ENCODE results near the gene SLC25A12.
"Not testable (repeated sequence)": the region's sequence is repeated elsewhere in the genome, so short reads cannot be mapped to it uniquely, and the experiment has no call there.

SLC25A12 gene

DNA sequence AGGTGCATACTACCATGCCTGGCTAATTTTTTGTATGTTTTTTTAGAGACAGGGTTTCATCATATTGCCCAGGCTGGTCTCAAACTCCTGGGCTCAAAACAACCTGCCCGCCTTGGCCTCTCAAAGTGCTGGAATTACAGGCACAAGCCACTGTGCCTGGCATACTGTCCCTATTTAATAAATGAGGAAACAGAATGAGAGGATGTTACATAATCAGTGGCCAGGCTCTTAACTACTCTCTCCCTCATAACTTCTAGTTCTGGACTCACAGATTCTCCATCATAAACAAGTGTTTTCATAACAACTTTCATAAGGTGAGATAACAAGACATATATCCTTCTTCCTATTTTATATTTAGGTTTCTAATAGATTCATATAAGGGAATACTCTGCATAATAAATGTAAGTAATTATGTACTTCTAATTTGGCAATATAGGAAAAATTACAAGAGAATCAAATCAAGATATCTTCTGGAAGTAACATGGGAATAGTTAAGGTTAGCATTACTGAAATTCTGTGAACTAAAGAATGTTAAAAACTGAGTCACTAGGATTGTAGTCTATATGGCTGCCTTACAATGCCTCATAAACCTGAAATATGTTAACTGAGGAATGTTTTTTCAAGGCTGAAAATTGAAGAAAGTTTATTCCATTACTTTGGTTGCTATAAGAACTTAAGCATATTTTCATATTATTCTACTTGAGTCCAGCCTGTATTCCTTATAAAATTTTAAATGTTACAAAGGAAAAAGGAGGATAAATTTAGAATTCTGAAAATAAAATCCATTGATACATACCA, 71.3 kb downstream of the SLC25A12 start:
- DNase-seq, result no peak

DNA sequence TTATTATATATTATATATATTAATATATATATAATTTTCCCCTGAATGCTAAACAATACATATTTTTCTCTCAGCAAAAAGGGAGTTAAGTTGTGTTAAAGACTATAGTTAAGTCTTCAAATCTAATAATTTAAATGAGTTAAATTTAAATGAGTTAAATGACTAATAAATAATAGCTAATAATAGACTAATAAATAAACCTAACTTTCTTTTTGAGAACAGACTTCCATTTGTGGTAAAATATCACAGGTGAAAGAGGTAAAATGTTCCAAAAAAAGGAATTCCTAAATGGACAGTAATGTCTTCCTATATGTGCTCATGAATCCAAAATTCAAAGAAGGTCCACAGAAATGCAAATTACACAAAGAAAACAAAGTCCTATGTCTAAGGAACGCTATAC, 74.6 kb downstream of the SLC25A12 start:
- no peak for DNase-seq

DNA sequence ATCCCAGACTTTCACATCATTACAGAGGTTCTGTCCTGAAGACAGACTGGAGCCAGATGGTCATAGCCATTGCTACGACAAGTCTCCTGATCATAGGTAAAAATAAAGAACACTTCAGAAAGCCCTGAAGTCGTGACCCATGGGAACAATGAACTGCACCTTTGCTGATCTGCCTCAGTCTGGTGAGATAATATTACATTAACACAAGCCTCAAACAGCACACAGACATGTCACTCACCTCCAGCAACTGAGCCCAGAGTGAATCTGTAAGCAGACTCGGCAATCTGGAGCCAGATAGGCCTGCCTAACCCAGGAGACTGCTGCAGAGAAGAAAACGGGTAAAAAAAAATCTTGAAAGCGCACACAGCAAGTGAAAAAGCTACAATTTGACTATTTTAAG, 79.2 kb downstream of the SLC25A12 start:
- DNase-seq, result no peak

DNA sequence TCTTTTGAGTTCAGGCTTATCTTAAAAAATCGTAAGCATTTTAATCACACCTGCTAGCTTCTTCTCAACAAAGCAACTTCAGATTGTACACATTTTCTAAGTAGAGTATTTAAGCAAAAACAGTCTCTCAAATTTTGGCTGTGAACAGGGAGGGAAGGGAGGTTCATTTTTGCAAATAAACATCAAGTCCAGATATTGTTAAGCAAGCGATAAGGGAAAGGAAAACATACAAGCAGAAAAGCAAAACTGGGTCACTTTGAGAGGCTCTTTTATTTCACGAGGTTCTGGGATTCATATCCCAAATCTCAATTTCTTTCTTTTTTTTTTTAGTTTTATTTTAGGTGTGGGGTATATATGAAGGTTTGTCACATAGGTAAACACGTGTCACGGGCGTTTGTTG, 79.9 kb downstream of the SLC25A12 start:
- DNase-seq, result no peak

DNA sequence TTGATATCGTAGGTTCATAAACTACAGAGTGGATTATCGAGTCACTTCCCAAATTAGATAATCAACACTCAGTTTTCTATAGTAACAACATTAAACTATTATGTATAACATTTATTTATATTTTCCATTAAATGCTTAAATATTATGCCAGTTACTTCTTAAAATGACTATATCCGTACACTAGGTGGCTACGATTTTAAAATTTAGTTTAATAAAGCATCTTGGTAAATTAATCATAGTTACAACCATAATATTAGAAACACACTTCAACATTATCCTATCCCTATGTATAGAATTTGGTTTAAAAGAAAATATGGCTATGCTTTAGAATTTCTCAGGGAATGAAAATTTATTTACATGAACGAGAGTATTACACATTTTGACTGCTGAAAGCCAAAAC, 80.3 kb downstream of the SLC25A12 start:
- DNase-seq, result no peak

DNA sequence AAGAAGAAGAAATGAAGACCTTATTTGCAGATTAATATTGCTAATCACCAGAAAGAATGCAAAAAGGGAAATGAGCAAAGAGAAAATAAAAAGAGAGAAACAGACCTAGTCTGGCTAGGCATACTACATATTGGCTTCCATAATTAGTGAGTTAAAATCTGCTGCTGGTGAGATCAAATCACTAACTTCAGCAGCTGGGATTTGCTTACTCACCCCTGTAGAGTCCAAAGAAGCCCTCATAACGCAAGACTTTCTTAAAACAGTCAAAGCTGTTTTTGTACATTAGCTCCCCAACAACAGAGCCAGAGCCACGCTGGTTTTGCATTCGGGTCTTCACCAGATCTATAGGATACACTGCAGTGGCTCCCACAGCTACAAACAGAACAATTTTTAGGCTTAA, 80.9 kb downstream of the SLC25A12 start:
- no peak for DNase-seq

DNA sequence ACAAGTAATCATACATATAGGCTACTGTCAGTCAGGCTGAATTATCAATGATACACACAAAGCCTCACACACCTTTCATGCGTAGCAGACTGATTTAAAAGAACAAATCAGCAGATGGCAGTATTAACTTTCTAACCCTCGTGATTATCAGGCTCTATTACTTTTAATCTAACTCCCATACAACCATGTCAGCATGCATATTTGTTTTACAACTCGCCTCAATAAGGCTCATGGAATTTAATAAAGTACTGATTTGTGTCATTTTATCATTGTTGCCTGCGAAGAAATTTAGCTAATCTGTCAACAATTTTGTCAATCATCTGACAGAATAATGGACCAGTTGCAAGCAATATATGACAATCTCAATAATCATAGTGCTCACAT, 82.8 kb downstream of the SLC25A12 start:
- peak; percentile 60 for DNase-seq

DNA sequence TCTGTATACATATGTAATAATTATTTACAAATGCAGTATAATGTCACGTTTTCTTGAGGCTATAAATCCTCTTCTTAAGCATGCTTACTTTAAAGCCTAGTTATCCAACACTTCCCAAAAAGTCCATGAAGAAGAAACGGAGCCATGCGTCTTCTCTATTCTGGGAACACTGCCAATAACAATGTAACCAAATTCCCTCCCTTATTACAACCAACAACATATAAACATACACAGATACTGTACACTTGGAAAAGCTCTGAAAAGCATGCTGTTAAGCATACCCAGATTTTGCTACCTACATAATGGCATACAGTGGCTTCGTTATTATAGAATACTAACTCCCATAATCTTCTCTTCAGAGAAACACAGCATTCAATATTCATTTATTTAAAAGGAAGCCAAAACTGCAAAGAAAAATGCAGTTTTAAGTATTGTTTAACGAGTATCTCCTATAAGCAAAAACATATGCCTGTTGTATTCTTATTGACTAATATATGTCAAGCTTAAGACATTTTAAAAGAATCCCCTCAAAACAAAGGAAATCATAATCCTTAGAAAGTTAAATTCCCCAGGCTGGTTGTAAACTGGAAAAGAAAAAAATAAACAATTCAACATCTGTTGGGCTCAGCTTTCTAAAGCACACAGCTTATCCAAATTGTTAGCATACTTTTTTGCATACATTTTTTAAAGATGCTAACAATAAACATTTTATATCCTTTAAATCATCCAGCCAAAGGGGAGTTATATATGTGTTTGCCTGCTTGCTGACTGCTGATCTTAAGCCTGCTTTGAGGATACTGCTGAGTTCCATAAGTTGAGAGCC, 83.4 kb downstream of the SLC25A12 start:
- no peak for DNase-seq

DNA sequence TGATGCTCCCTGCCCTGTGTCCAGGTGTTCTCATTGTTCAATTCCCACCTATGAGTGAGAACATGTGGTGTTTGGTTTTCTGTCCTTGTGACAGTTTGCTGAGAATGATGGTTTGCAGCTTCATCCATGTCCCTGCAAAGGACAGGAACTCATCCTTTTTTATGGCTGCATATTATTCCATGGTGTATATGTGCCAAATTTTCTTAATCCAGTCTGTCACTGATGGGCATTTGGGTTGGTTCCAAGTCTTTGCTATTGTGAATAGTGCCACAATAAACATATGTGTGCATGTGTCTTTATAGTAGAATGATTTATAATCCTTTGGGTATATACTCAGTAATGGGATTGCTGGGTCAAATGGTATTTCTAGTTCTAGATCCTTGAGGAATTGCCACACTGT, 85.2 kb downstream of the SLC25A12 start:
- not testable (repeated sequence) for DNase-seq

DNA sequence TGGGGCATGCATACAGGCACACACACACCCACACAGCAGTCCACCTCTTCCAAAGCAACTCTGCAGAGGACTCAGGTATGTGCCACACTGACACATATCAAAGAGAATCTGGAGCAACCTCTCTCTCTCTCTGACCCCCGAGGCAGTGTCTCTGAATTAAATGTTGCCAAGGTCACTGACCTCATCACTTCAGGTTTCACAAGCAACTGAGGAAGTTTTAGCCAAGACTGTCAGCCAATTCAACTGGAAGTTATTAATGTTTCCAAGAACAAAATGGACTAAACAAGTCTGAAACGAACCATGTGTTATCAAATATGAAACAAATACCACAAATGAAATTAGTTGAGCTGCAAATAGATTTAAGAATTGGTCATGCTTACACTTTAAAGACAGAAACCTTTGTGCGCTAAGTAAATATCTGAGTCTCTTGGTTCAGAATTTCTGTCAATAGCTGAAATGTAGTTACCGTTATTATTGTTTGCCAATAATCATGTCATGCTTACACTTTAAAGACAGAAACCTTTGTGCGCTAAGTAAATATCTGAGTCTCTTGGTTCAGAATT, 86.1 kb downstream of the SLC25A12 start:
- DNase-seq, result no peak

DNA sequence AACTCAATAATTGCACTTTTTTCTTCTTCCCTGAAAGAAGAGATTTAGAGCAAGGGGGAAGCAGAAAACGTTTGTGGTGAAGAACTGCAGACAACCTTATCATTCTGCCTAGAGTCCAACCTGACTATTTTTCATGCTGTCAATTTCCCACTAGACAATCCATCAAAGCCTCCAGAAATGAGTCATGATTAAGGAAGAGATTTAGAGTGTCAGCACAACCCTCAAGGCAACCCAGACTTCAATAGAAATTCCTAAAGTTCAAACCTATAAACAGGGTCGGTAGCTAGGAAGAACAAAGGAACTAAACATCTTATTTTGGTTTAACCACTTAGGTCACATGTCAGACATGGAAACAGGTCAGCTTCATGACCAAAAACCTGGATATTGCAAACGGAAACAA, 86.9 kb downstream of the SLC25A12 start:
- DNase-seq, result no peak

DNA sequence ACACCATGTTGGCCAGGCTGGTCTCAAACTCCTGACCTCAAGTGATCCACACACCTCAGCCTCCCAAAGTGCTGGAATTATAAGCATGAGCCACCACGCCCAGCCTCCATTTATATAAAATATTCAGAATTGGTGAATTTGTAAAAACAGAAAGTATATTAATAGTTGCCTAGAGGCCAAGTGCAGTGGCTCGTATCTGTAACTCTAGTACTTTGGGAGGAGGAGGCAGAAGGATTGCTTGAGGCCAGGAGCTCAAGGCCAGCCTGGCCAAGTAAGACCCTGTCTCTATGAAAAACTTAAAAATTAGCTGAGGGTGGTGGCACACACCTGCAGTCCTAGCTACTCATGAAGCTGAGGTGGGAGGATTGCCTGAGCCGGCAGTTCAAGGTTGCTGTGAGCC, 89.6 kb downstream of the SLC25A12 start:
- DNase-seq, result no peak

DNA sequence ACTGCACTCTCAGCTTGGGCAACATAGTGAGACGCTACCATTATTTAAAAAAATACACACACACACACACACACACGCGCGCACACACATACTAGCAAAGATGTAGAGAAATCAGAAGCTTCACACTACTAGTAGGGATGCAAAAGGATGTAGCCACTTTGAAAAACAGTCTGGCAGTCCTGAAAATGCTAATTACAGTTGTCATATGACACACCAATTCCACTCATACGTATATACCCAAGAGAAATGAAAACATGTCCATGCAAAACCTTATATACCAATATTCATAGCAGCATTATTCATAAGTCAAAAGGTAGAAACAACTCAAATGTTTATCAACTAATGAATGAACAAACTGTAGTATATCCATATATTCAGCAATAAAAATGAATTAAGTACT, 90.3 kb downstream of the SLC25A12 start:
- DNase-seq, result no peak

DNA sequence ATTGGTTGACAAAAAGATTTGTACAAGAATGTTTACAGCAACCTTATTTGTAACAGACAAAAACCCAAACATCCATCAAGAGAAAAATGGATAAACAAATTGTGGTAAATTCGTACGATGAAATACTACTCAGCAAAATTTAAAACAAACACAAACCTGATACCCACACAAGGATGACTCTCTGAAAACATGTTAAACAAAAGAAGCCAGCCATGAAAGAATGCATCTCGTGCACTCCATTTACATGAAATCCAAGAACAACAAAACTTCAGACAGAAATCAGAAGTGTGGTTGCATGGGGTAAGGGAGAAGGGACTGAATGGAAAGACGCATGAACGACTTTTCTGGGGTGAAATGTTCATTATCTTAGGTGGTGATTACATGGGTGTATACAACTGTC, 93.4 kb downstream of the SLC25A12 start:
- no peak for DNase-seq

DNA sequence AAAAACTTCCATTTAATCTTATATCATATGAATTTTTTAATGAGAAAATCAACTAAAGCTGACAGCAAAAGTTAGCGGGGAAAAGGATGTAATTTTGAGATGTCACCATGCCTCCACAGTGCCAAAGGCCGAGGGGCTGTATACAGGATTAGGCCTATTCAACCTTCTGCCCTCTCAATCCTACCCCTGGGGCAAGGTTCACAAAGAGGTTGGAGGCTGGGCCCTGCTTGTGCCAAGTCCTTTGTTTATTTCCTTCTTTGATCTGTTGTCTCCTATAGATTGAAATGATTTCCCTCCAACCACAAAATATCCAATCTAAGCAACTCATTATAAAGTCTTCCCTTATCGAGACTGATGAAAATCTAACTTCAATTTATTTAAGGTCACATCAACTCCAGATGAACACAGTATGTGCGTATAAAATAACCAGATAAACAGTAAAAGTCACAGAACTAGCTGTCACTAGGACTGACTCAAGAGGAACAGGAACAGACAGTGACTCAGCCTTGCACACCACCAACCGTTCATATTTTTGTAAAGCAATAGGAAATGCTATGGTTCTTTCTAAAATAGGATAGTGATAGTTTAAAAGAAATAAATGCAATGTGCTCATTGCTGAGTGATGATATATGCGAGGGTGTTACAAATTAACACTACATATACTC, 95.8 kb downstream of the SLC25A12 start:
- peak; percentile 28 for DNase-seq

DNA sequence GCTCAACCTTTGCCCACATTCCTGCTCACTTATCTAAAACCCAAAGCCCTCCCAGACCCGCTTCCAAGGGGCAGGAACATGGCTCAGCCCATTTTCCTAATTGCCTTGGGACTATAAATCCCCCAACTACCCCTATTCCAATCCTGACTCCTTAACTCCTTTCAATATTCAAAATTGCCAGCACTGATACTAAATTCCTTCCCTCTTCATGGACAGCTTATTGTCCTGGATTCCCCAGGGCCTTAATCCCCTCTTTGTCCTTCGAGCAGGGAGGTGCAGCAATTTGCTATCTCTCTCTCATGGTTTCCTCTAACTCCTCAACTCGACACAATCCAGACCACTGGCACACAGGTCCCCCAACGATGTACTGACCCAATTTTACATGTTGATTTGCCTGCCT, 99.1 kb downstream of the SLC25A12 start:
- no peak for DNase-seq

DNA sequence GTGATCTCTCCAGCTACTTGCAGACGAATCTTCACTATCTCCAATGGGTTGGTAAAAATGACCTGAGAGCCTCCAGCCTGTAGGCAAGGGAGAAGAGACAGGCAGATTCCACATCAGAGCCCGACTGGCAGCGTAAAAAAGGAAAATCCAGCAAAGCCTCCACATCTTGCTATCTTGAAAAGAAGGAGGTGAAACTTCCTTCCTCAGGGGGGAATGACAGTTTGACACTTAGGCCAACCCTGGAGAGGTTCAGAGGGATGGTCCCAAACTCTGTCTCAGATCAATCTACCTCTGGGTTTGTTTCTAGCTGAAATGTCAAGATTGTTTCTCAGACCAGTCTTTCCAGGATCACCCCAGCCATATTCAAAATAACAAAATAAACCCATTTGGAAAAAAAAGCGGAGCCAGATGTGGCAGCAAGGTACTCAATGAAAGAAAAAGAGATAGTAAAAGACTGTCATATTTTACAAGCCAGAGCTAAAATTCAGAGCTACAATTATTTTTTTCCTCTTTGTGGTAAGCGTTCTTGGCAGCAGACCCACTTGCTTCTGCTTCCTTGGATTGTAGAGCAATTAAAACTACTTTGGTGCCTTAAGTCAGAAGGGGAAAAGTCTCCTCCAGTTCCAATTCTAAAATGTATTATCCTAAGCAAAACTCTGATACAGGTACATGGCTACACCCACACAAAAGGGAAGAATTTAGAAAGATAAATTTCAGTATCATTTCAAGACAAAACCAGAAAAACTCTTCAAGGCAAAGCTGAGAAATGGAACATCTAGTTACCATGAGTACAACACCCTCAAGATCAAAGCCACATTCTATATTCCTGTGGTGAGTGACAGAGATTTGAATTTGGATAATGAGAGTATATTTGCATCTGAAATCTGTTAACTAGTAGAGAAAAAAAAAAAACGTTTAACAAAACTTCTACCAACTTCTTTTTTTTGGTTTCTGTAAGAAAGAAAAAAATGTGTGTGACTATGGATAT, 100.1 kb downstream of the SLC25A12 start:
- DNase-seq, result no peak

DNA sequence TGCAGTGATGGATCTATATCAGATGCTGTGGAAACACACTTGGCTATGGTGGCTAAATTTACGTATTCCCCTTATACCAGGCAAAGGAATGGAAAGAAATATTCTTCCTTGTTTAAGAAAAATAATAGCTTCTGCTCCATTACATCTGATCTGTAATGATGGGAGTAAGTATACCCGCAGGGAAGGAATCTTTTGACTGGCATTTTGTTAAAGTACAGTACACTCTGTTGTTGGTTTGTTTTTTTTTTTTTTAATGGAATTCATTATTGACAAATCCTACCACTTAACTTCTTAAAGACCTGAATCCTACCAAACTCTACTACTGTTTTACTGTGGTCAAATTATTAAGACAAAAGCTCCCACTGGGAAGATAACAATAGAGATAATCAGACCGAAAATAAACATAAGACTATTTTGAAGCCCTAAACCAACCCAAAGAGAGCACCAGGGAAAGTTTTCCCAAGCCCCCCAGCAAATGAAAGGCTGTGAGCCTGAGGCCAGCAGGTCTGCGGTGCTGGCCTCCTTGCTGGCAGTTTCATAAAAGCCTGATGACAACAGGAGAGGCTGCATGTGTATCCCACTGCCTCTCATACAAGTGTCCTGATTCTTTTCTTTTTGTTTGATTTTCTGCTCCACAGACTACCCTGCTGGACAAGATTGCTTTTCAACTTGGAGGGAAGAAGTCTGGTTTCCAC, 101.0 kb downstream of the SLC25A12 start:
- DNase-seq, result no peak

DNA sequence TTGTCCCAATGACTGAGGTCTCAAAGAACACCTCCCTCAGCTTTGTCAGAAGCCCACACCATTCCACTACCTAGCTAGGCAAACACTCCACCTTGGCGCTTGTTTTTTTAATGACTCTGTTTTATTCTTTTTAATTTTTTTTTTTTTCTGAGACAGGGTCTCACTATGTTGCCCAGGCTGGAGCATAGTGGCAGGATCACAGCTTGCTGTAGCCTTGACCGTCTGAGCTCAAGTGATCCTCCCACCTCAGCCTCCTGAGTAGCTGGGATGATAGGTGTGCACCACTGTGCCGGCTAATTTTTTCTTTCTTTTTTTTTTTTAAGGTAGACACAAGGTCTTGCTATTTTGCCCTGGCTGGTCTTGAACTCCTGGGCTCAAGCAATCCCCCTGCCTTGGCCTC, 101.9 kb downstream of the SLC25A12 start:
- DNase-seq, result no peak

DNA sequence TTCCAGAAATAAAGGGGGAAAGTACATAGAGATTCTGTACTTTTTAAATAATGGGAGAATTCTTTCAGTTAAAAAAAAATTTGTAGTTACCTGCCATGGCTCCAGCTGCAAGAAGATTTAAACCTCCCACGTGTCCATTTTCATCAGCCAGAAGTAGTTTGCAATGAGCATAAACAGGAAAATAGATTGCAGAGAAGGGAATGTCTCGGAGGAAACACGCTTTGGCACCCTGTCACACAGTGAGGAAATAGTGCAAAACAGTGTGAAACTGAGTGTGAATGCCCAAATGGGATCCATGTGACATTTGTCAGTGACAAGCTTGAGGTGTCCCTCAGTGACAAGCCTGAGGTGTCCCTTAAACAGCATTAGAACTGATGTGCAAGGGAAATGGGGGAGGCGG, 102.7 kb downstream of the SLC25A12 start:
- DNase-seq, result no peak

DNA sequence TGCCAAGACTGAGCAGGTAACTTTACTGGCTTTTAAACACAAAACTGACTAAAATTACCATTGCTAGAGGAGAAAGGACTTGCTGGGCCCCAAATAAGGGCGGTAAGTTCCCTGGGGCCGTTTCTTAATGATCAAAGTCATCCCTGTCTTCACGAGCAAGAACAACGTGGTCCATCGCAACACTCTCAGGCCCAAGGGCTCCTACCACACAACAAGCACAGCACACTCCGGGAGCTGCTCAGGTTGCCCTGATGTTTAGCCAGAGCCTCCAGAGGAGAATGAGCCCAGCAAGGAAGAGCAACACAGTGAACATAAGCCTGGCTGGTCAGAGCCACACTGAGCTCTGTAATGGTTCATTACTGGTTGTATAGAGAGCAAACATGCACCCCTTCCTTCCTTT, 104.1 kb downstream of the SLC25A12 start:
- no peak for DNase-seq

Data from hematopoietic multipotent progenitor cell treated with erythropoietin and hydrocortisone succinate and interleukin-3 and kit ligand, for 8 days (in vitro differentiated cells).